RWPE1 (cell line): ENCODE data around the gene MAGI1.

Experiments used
- CTCF ChIA-PET: fragments of 350-600 bp; sonication (Branson Sonifier 250); formaldehyde crosslinking; extraction: SDS; loops from one replicate; lab custom pipeline; 2021; lab: Yijun Ruan, JAX
- POLR2A ChIA-PET: fragments of 400-600 bp; formaldehyde crosslinking; extraction: SDS; loops from one replicate; lab custom pipeline; 2020; ENCODE audit warnings: antibody characterized with exemption; ENCODE audit not compliant: low non-redundant PET; lab: Yijun Ruan, JAX
- DNase-seq: peaks from one replicate; pipeline ENCODE4 v3.0.0; 2012; ENCODE audit warnings: low spot score
- H3K27ac ChIP-seq: fragments of 450-650 bp; 2 replicates; pipeline ENCODE4 v1.5.1; 2017
- CTCF ChIP-seq: fragments of 450-650 bp; conservative IDR thresholded peaks from 2 replicates; pipeline ENCODE4 v1.5.1; 2017; ENCODE audit warnings: low read depth, mild to moderate bottlenecking

Gene MAGI1

GRCh38 chr3:65984975-65985374, 53.7 kb downstream of the MAGI1 start:
- no peak for DNase-seq
- ChIA-PET POLR2A (no interaction called here), CTCF (no interaction called here)
- H3K27ac ChIP-seq: no peak overlapping the region
- TF ChIP-seq CTCF: no peak

GRCh38 chr3:65983100-65983499, 55.6 kb downstream of the MAGI1 start:
- no peak for TF ChIP-seq CTCF
- ChIA-PET POLR2A (no interaction called here), CTCF (no interaction called here)
- H3K27ac ChIP-seq: no peak overlapping the region
- no peak for DNase-seq

- DNase-seq: no peak
- H3K27ac ChIP-seq: no peak overlapping the region
- ChIA-PET CTCF (no interaction called here), POLR2A (no interaction called here)
- TF ChIP-seq CTCF: no peak
These were observed 59.0 kb downstream of the MAGI1 start for GRCh38 chr3:65979731-65980130.

GRCh38 chr3:65979162-65979561, 59.6 kb downstream of the MAGI1 start:
- DNase-seq: no peak
- H3K27ac ChIP-seq: no peak overlapping the region
- POLR2A ChIA-PET: no interaction called here
- CTCF ChIA-PET: no interaction called here
- no peak for TF ChIP-seq CTCF

GRCh38 chr3:65978116-65978515, 60.6 kb downstream of the MAGI1 start:
- no peak overlapping the region for H3K27ac ChIP-seq
- no peak for DNase-seq
- ChIA-PET POLR2A (interaction anchor here (0.5 kb wide), 1 partner anchor 38 kb away, joined by 3 read pairs; no protein-coding TSS in a partner anchor), CTCF (interaction anchor here (0.6 kb wide), 1 partner anchor 14 kb away, joined by 3 read pairs; no protein-coding TSS in a partner anchor)
- no peak for TF ChIP-seq CTCF

- ChIA-PET CTCF (no interaction called here), POLR2A (no interaction called here)
- no peak for TF ChIP-seq CTCF
- H3K27ac ChIP-seq: no peak overlapping the region
- DNase-seq: no peak
These were observed 63.7 kb downstream of the MAGI1 start for GRCh38 chr3:65975032-65975431.

GRCh38 chr3:65974509-65974908, 64.2 kb downstream of the MAGI1 start:
- no peak for DNase-seq
- CTCF ChIA-PET: no interaction called here
- H3K27ac ChIP-seq: no peak overlapping the region
- POLR2A ChIA-PET: no interaction called here
- TF ChIP-seq CTCF: no peak
